SK-N-SH (cell line): Measurements from ENCODE around the gene CSF2RB. TPM values are rescaled to one million over a fixed set of nuclear protein-coding genes. Genes with fewer than 3 reads are reported as not detected.

Experiments used
- CTCF ChIA-PET: fragments of 300-600, 350-600 bp; formaldehyde crosslinking; extraction: SDS; loops from one replicate; lab custom pipeline; 2021; lab: Yijun Ruan, JAX
- POLR2A ChIA-PET: fragments of 350-600 bp; sonication (Branson Sonifier 250); formaldehyde crosslinking; extraction: SDS; loops from one replicate; lab custom pipeline; 2020; ENCODE audit warnings: antibody characterized with exemption, inconsistent platforms; lab: Yijun Ruan, JAX
- DNase-seq: peaks from one replicate; pipeline ENCODE4 v3.0.0; 2012
- H2AFZ ChIP-seq: fragments of 200-600 bp; sonication (generic); 2 replicates; pipeline ENCODE4 v1.8.1; 2016; ENCODE audit warnings: antibody characterized with exemption, mild to moderate bottlenecking, low read depth
- H3F3A ChIP-seq: fragments of 200-600 bp; sonication (generic); replicated peaks from 2 replicates; pipeline ENCODE3; 2016; ENCODE audit warnings: antibody characterized with exemption, mild to moderate bottlenecking; ENCODE audit not compliant: insufficient read depth
- H3K27ac ChIP-seq, 2 experiments: fragments of 200-500 bp in 1 of 2; fragments of 200-600 bp in 1 of 2; sonication (Bioruptor generic) in 1 of 2; sonication (generic), shearing (Covaris generic) in 1 of 2; 2 replicates each; pipeline versions ENCODE4 v1.5.1 to v1.6.1; 2014 to 2016; ENCODE audit warnings: low read depth in 2 of 2, inconsistent platforms in 1 of 2, low read length in 1 of 2, mild to moderate bottlenecking in 1 of 2, mixed read lengths in 1 of 2
- H3K27me3 ChIP-seq: fragments of 200-600 bp; sonication (generic), shearing (Covaris generic); 2 replicates; pipeline ENCODE4 v1.6.1; 2016; ENCODE audit warnings: mixed run types; ENCODE audit not compliant: insufficient read depth
- H3K36me3 ChIP-seq, 2 experiments: fragments of 200-500 bp in 1 of 2; fragments of 200-600 bp in 1 of 2; sonication (Bioruptor generic) in 1 of 2; sonication (generic) in 1 of 2; replicated peaks in 1 of 2; 2 replicates each; pipeline versions ENCODE3 to v1.5.1; 2014 to 2016; ENCODE audit warnings: low read length in 1 of 2, mild to moderate bottlenecking in 1 of 2; ENCODE audit not compliant: insufficient read depth in 2 of 2, control insufficient read depth in 1 of 2
- H3K4me1 ChIP-seq, 2 experiments: fragments of 200-500 bp in 1 of 2; fragments of 200-600 bp in 1 of 2; sonication (Bioruptor generic) in 1 of 2; sonication (generic), shearing (Covaris generic) in 1 of 2; 2 replicates each; pipeline versions ENCODE4 v1.5.1 to v1.6.1; 2014 to 2016; ENCODE audit warnings: low read depth in 1 of 2, low read length in 1 of 2, mixed run types in 1 of 2; ENCODE audit not compliant: insufficient read depth in 2 of 2, control insufficient read depth in 1 of 2
- H3K4me2 ChIP-seq: fragments of 200-600 bp; sonication (generic), shearing (Covaris generic); 2 replicates; pipeline ENCODE4 v1.6.1; 2017; ENCODE audit warnings: mixed run types
- H3K4me3 ChIP-seq, 2 experiments: fragments of 200-500 bp in 1 of 2; fragments of 200-600 bp in 1 of 2; sonication (Bioruptor generic) in 1 of 2; sonication (generic), shearing (Covaris generic) in 1 of 2; 2 replicates each; pipeline versions ENCODE4 v1.5.1 to v1.8.1; 2014 to 2016; ENCODE audit warnings: low read depth in 2 of 2, inconsistent platforms in 1 of 2, low read length in 1 of 2, mild to moderate bottlenecking in 1 of 2, mixed read lengths in 1 of 2, moderate library complexity in 1 of 2
- H3K79me2 ChIP-seq: fragments of 200-600 bp; sonication (generic); 2 replicates; pipeline ENCODE4 v1.8.1; 2017; ENCODE audit warnings: mild to moderate bottlenecking; ENCODE audit not compliant: insufficient read depth
- H3K9ac ChIP-seq: fragments of 200-600 bp; sonication (generic); 2 replicates; pipeline ENCODE4 v1.6.1; 2017; ENCODE audit warnings: mixed run types
- H3K9me2 ChIP-seq: fragments of 200-600 bp; sonication (generic); 2 replicates; pipeline ENCODE4 v1.6.1; 2017; ENCODE audit warnings: mixed run types
- H3K9me3 ChIP-seq: fragments of 200-600 bp; sonication (generic); 2 replicates; pipeline ENCODE4 v1.6.1; 2017; ENCODE audit warnings: mixed run types, mild to moderate bottlenecking, moderate library complexity
- H4K20me1 ChIP-seq: fragments of 200-600 bp; sonication (generic); 2 replicates; pipeline ENCODE4 v1.6.1; 2017; ENCODE audit warnings: mild to moderate bottlenecking, mixed run types; ENCODE audit not compliant: insufficient read depth
- CHD2 ChIP-seq: fragments of 150-350 bp; IDR thresholded peaks from 2 replicates; pipeline ENCODE4 v1.6.1; 2018; ENCODE audit warnings: low read length; ENCODE audit not compliant: partially characterized antibody
- ELF1 ChIP-seq: IDR thresholded peaks from 2 replicates; pipeline ENCODE4 v1.4.0; 2012
- FOSL2 ChIP-seq: IDR thresholded peaks from 2 replicates; pipeline ENCODE4 v1.4.0; 2012; ENCODE audit warnings: low read depth, mild to moderate bottlenecking, moderate library complexity, borderline replicate concordance
- GABPA ChIP-seq: IDR thresholded peaks from 2 replicates; pipeline ENCODE4 v1.4.0; 2012; ENCODE audit warnings: low read depth, mild to moderate bottlenecking
- GATA2 ChIP-seq: sonication (generic); formaldehyde crosslinking; IDR thresholded peaks from 2 replicates; pipeline ENCODE4 v1.5.0; 2020; ENCODE audit warnings: mild to moderate bottlenecking, missing genetic modification reagents
- IRF3 ChIP-seq: fragments of 150-350 bp; IDR thresholded peaks from 2 replicates; pipeline ENCODE4 v1.6.1; 2016; ENCODE audit warnings: mild to moderate bottlenecking, low read depth, low read length
- MEF2A ChIP-seq: IDR thresholded peaks from 2 replicates; pipeline ENCODE4 v1.4.0; 2012; ENCODE audit warnings: low read depth, borderline replicate concordance
- NFIC ChIP-seq: IDR thresholded peaks from 2 replicates; pipeline ENCODE4 v1.4.0; 2012; ENCODE audit warnings: borderline replicate concordance
- POLR2AphosphoS5 ChIP-seq: IDR thresholded peaks from 2 replicates; pipeline ENCODE4 v1.6.1; 2012; ENCODE audit warnings: low read depth, low read length
- RFX5 ChIP-seq: IDR thresholded peaks from 2 replicates; pipeline ENCODE4 v1.6.1; 2012; ENCODE audit warnings: mild to moderate bottlenecking, improper control_type of control experiment, low read length
- RXRA ChIP-seq: IDR thresholded peaks from 2 replicates; pipeline ENCODE4 v1.4.0; 2012; ENCODE audit warnings: low read depth, mild to moderate bottlenecking, borderline replicate concordance
- SMC3 ChIP-seq: IDR thresholded peaks from 2 replicates; pipeline ENCODE4 v1.6.1; 2012; ENCODE audit warnings: low read depth, low read length, improper control_type of control experiment
- TCF12 ChIP-seq: IDR thresholded peaks from 2 replicates; pipeline ENCODE4 v1.4.0; 2012
- TEAD4 ChIP-seq: IDR thresholded peaks from 2 replicates; pipeline ENCODE4 v1.4.0; 2012; ENCODE audit warnings: mild to moderate bottlenecking, borderline replicate concordance; ENCODE audit not compliant: insufficient read depth
- USF1 ChIP-seq: IDR thresholded peaks from 2 replicates; pipeline ENCODE4 v1.4.0; 2012; ENCODE audit warnings: low read depth, borderline replicate concordance
- YY1 ChIP-seq: IDR thresholded peaks from 2 replicates; pipeline ENCODE4 v1.4.0; 2012; ENCODE audit warnings: low read depth, mild to moderate bottlenecking
- WGBS: methylation state at CpG from one replicate; pipeline ENCODE4 v1.1.6; 2017; ENCODE audit warnings: low lambda C conversion rate; 5-methylcytosine and 5-hydroxymethylcytosine counted together
- polyA plus RNA-seq, 3 experiments: library from polyadenylated mRNA; depleted of rRNA; stranded (reverse); fragments of >200 nt; gene quantifications; 2 replicates each; pipeline ENCODE4 v1.2.3, GENCODE V29; 2012
- TF ChIP-seq, protein P1 (sequence below): IDR thresholded peaks from 2 replicates; pipeline ENCODE4; 2012

Gene CSF2RB
- polyA plus RNA-seq, 1 of the 3 experiments (the other 2 are of a cell fraction), result not detected

- H3K9ac ChIP-seq, result no peak overlapping the region
- no peak overlapping the region for H3K4me2 ChIP-seq
- no peak for DNase-seq
- H3K27ac ChIP-seq, result no peak overlapping the region
- ChIA-PET CTCF (no interaction called here), POLR2A (no interaction called here)
- H3K4me3 ChIP-seq, result no peak overlapping the region
- H3K36me3 ChIP-seq, result no peaks in the 10 kb centered on the region
- H3K79me2 ChIP-seq, result no peaks in the 10 kb centered on the region
- no peak overlapping the region for H2AFZ ChIP-seq
- no peaks in the 10 kb centered on the region for H3K9me2 ChIP-seq
- 43% methylated on average over 9 of the region's 9 CpGs for WGBS
- H3K9me3 ChIP-seq, result no peaks in the 10 kb centered on the region
- no peaks in the 10 kb centered on the region for H3F3A ChIP-seq
- no peaks in the 10 kb centered on the region; the same call in 1 of the 2 replicates for H3K27me3 ChIP-seq
- H3K4me1 ChIP-seq, result no peaks in the 10 kb centered on the region
- TF ChIP-seq SMC3 (no peak), ELF1 (no peak), MEF2A (no peak), FOSL2 (no peak), RFX5 (no peak), RXRA (no peak), TCF12 (no peak), GABPA (no peak), GATA2 (CRISPR knock-in tag) (no peak), CHD2 (no peak), YY1 (no peak), IRF3 (no peak), TEAD4 (no peak), POLR2AphosphoS5 (no peak), NFIC (no peak), USF1 (no peak)
- TF ChIP-seq, protein P1, sequence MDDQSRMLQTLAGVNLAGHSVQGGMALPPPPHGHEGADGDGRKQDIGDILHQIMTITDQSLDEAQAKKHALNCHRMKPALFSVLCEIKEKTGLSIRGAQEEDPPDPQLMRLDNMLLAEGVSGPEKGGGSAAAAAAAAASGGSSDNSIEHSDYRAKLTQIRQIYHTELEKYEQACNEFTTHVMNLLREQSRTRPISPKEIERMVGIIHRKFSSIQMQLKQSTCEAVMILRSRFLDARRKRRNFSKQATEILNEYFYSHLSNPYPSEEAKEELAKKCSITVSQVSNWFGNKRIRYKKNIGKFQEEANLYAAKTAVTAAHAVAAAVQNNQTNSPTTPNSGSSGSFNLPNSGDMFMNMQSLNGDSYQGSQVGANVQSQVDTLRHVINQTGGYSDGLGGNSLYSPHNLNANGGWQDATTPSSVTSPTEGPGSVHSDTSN, result no peak
- TF ChIP-seq, all 33 proteins: peak for 0
- no peaks in the 10 kb centered on the region for H4K20me1 ChIP-seq
These were observed 35.1 kb downstream of the CSF2RB start for GRCh38 chr22:36948273-36949225.
